Measurements from ENCODE around the gene OPN5.

OPN5 gene

DNA sequence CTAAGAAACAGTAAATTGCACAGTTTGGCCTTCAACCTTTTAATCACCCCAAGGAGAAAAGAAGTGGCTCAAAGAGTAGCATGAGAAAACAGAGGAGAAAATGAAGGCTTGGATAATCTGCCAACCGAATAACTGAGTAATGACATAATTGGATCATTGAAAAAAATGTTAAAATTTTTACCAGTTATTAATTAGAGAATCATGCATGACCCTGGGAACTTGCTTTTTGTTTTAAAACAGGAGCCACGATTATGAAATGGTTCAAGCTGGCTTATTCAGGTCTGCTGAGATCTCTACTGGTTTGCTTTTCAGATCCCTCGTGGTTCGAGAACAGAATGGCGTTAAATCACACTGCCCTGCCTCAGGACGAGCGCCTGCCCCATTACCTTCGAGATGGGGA lies at the start of gene OPN5:
Gene OPN5 (plus strand): TSS at position 301 of the 400 bp plus-strand sequence. CDS start 35 bp downstream, at position 336.
- TF ChIP-seq CTCF (IDR thresholded peaks at IDR 0.05; ENCODE audit: unreplicated experiment in 3 of 3), result no peak
- Mint-ChIP-seq H3K36me3 (ENCODE audit: low read depth) (no peaks in the 10 kb centered on the region), H3K4me3 (no peak within 1 kb of the TSS), H3K4me1 (peaks cover 7% of the 10 kb centered on the region), H3K9me3 (no peaks in the 10 kb centered on the region), H3K27me3 (ENCODE audit: low read depth) (peaks cover 4% of the 10 kb centered on the region), H3K27ac (peak within 1 kb of the TSS; percentile 21 to 62 (median 47))

- no peaks in the 10 kb centered on the region for H3K36me3 Mint-ChIP-seq (ENCODE audit: low read depth)
- no peaks in the 10 kb centered on the region for H3K27me3 Mint-ChIP-seq (ENCODE audit: low read depth)
- H3K4me3 Mint-ChIP-seq, result no peak overlapping the region
- no peak overlapping the region for H3K27ac Mint-ChIP-seq
- no peaks in the 10 kb centered on the region for H3K9me3 Mint-ChIP-seq
- peak; percentile 23 to 48 (median 23) for TF ChIP-seq CTCF (IDR thresholded peaks at IDR 0.05; ENCODE audit: unreplicated experiment in 3 of 3)
- H3K4me1 Mint-ChIP-seq, result no peaks in the 10 kb centered on the region
These were observed 47.8 kb upstream of the OPN5 start for GRCh38 chr6:47733879-47734558.

GRCh38 chr6:47734831-47735481 lies 46.9 kb upstream of the OPN5 start:
- H3K9me3 Mint-ChIP-seq, result no peaks in the 10 kb centered on the region
- no peak overlapping the region for H3K4me3 Mint-ChIP-seq
- H3K27me3 Mint-ChIP-seq (ENCODE audit: low read depth), result no peaks in the 10 kb centered on the region

GRCh38 chr6:47736083-47736700 lies 45.6 kb upstream of the OPN5 start:
- no peak for TF ChIP-seq CTCF (IDR thresholded peaks at IDR 0.05; ENCODE audit: unreplicated experiment in 3 of 3)
- no peaks in the 10 kb centered on the region for H3K4me1 Mint-ChIP-seq
- H3K27me3 Mint-ChIP-seq (ENCODE audit: low read depth), result no peaks in the 10 kb centered on the region
- no peak overlapping the region for H3K27ac Mint-ChIP-seq
- no peak overlapping the region for H3K4me3 Mint-ChIP-seq
- no peaks in the 10 kb centered on the region for H3K36me3 Mint-ChIP-seq (ENCODE audit: low read depth)
- no peaks in the 10 kb centered on the region for H3K9me3 Mint-ChIP-seq

More at GRCh38 chr6:47734831-47735481, 46.9 kb upstream of the OPN5 start:
- no peak overlapping the region for H3K27ac Mint-ChIP-seq
- no peaks in the 10 kb centered on the region for H3K4me1 Mint-ChIP-seq
- no peak for TF ChIP-seq CTCF (IDR thresholded peaks at IDR 0.05; ENCODE audit: unreplicated experiment in 3 of 3)
- H3K36me3 Mint-ChIP-seq (ENCODE audit: low read depth), result no peaks in the 10 kb centered on the region

GRCh38 chr6:47737406-47737805 lies 44.4 kb upstream of the OPN5 start:
- Mint-ChIP-seq H3K9me3 (no peaks in the 10 kb centered on the region), H3K27ac (no peak overlapping the region), H3K36me3 (ENCODE audit: low read depth) (no peaks in the 10 kb centered on the region), H3K4me1 (no peaks in the 10 kb centered on the region), H3K27me3 (ENCODE audit: low read depth) (no peaks in the 10 kb centered on the region), H3K4me3 (no peak overlapping the region)
- TF ChIP-seq CTCF (IDR thresholded peaks at IDR 0.05; ENCODE audit: unreplicated experiment in 3 of 3), result no peak
